Measurements from ENCODE around the gene BCO2. TPM values are rescaled to one million over a fixed set of nuclear protein-coding genes. Genes with fewer than 3 reads are reported as not detected.

The BCO2 gene
- total RNA-seq, 4 donors from 2014 or later = 2.9 to 5.8 (median 4.2) TPM

DNA sequence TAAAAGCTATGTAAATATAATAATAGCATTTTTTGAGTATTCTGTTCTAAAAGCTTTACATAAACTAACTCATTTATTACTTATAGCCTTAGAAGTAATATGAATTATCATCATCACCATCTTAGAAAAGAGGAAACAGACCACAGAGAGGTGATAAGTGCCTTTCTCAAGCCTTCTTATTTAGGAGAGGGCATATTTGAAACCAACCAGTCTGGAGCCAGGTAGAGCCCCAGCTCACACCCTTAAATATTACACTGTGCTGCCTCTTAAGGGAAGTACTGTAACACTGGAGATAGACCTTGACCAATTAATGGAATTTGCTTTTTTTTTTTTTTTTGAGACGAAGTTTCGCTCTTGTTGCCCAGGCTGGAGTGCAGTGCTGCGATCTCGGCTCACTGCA, 2.3 kb downstream of the BCO2 start:
- DNase-seq = no peak
- TF ChIP-seq, protein P1, sequence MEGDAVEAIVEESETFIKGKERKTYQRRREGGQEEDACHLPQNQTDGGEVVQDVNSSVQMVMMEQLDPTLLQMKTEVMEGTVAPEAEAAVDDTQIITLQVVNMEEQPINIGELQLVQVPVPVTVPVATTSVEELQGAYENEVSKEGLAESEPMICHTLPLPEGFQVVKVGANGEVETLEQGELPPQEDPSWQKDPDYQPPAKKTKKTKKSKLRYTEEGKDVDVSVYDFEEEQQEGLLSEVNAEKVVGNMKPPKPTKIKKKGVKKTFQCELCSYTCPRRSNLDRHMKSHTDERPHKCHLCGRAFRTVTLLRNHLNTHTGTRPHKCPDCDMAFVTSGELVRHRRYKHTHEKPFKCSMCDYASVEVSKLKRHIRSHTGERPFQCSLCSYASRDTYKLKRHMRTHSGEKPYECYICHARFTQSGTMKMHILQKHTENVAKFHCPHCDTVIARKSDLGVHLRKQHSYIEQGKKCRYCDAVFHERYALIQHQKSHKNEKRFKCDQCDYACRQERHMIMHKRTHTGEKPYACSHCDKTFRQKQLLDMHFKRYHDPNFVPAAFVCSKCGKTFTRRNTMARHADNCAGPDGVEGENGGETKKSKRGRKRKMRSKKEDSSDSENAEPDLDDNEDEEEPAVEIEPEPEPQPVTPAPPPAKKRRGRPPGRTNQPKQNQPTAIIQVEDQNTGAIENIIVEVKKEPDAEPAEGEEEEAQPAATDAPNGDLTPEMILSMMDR (IDR thresholded peaks at IDR 0.05 in 4 of 5, conservative IDR thresholded peaks at IDR 0.05 in 1 of 5) = no peak
- no peak for TF ChIP-seq POLR2A (IDR thresholded peaks at IDR 0.05)
- Histone ChIP-seq H3K9me3 (no peaks in the 10 kb centered on the region), H3K36me3 (no peaks in the 10 kb centered on the region), H3K4me1 (peaks cover 29 to 32% of the 10 kb centered on the region in 2 donors), H3K27ac (peak overlapping the region in 3 of 4 donors; percentile 9 to 75 (median 72)), H3K27me3 (no peaks in the 10 kb centered on the region), H3K4me3 (no peak overlapping the region)
- intact Hi-C loops (cut with DNase I; ENCODE audit: low total_unique reads) = no loop called here
- ATAC-seq = no peak
- in situ Hi-C loops (cut with MboI; ENCODE audit: low sequenced_read_pairs in 4 of 4) = loop anchor here in 3 of 4 donors (5.0 kb wide), 1 partner anchor 60 kb away; no protein-coding TSS in a partner anchor

DNA sequence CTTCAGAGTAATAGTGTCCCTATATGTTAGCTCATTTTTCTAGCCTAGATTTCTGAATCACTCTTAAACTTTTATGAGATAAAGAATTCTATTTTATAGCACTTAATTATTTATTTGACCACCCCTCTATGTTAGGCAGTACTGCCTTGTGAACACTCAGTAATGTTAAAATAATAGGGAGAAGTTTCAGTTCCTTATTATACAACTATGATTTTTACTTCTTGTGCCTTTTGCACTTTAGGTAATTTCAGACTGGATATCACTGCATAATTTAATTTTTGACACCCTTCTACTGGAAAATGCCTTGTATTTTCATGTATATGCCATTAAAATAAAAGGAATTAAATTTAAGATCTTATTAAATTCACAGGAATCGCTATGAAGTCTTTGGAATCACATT, 3.1 kb downstream of the BCO2 start:
- intact Hi-C loops (cut with DNase I; ENCODE audit: low total_unique reads) (no loop called here), in situ Hi-C loops (cut with MboI; ENCODE audit: low sequenced_read_pairs in 4 of 4) (loop anchor here in 3 of 4 donors (5.0 kb wide), 1 partner anchor 61 kb away; no protein-coding TSS in a partner anchor)
- Histone ChIP-seq H3K36me3 (no peaks in the 10 kb centered on the region), H3K4me3 (no peak overlapping the region), H3K4me1 (peaks cover 21 to 24% of the 10 kb centered on the region in 2 donors), H3K9me3 (no peaks in the 10 kb centered on the region), H3K27me3 (no peaks in the 10 kb centered on the region), H3K27ac (no peak overlapping the region)
- TF ChIP-seq, protein P1 (IDR thresholded peaks at IDR 0.05 in 4 of 5, conservative IDR thresholded peaks at IDR 0.05 in 1 of 5) = no peak
- TF ChIP-seq POLR2A (IDR thresholded peaks at IDR 0.05) = no peak
- no peak for DNase-seq
- ATAC-seq = no peak

DNA sequence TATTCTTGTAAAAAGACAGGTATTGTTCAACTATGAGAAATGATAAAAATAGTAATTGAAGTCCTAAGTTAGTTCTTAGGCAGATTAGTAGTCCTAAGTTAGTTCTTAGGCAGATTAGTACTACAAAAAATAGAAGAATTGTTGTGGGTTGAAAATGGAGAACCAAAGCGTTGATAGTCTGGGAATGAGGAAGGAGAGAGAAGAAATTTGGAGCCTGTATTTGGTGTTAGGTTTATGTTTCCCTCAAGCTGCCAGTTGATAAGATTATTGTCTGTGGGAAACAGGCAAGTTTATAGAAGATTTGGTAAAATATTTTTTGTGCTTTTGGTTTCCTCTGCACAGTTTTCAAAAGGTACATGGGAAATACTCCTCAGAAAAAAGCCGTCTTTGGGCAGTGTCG, 3.6 kb downstream of the BCO2 start:
- Histone ChIP-seq H3K4me1 (peaks cover 21 to 22% of the 10 kb centered on the region in 2 donors), H3K36me3 (no peaks in the 10 kb centered on the region), H3K27me3 (no peaks in the 10 kb centered on the region), H3K27ac (peak overlapping the region in 1 of 4 donors; percentile 6), H3K4me3 (no peak overlapping the region), H3K9me3 (no peaks in the 10 kb centered on the region)
- no peak for DNase-seq
- intact Hi-C loops (cut with DNase I; ENCODE audit: low total_unique reads) (no loop called here), in situ Hi-C loops (cut with MboI; ENCODE audit: low sequenced_read_pairs in 4 of 4) (loop anchor here in 3 of 4 donors (5.0 kb wide), 1 partner anchor 62 kb away; no protein-coding TSS in a partner anchor)
- ATAC-seq = no peak
- TF ChIP-seq POLR2A (IDR thresholded peaks at IDR 0.05) = no peak
- TF ChIP-seq, protein P1 (IDR thresholded peaks at IDR 0.05 in 4 of 5, conservative IDR thresholded peaks at IDR 0.05 in 1 of 5) = no peak

DNA sequence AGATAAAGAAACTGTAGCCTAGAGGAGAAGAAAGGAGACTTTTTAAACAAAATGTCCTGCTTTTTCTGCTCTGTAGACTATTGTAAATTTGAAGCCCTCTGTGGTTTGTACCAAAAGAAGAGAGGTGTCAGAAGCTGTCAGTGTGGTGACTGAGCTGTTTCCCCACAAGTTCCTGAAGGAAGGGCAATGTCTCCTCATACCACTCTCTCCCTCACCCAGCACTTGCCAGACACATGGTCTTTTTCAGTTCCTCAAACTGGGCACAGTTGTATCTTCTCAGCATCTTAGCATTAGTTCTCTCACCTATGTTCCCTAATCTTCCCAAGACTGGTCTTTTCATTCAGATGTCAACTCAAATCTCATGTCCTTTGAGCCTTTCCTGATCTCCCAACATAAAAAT, 4.3 kb downstream of the BCO2 start:
- H3K9me3 ChIP-seq = no peaks in the 10 kb centered on the region
- DNase-seq (no peak), ATAC-seq (no peak)
- H3K4me3 ChIP-seq = no peak overlapping the region
- peaks cover 21 to 22% of the 10 kb centered on the region in 2 donors for H3K4me1 ChIP-seq
- H3K36me3 ChIP-seq = no peaks in the 10 kb centered on the region
- H3K27me3 ChIP-seq = no peaks in the 10 kb centered on the region
- TF ChIP-seq, protein P1 (IDR thresholded peaks at IDR 0.05 in 4 of 5, conservative IDR thresholded peaks at IDR 0.05 in 1 of 5) = no peak
- TF ChIP-seq POLR2A (IDR thresholded peaks at IDR 0.05) = no peak
- H3K27ac ChIP-seq = peak overlapping the region in 1 of 4 donors; percentile 6
- in situ Hi-C loops (cut with MboI; ENCODE audit: low sequenced_read_pairs in 4 of 4) (loop anchor here in 3 of 4 donors (5.0 kb wide), 1 partner anchor 62 kb away; no protein-coding TSS in a partner anchor), intact Hi-C loops (cut with DNase I; ENCODE audit: low total_unique reads) (no loop called here)

DNA sequence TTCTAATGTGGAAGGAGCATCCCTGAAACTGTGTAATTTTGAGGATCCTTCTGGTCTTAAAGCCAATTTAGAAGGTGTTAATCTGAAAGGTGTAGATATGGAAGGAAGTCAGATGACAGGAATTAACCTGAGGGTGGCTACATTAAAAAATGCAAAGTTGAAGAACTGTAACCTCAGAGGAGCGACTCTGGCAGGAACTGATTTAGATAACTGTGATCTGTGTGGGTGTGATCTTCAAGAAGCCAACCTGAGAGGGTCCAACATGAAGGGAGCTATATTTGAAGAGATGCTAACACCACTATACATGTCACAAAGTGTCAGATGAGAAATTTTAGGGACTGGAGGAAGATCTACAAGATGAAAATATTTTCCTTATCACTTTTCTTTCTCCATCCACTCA, 7.6 kb downstream of the BCO2 start:
- ATAC-seq = no peak
- no peak for DNase-seq
- no peak for TF ChIP-seq POLR2A (IDR thresholded peaks at IDR 0.05)
- TF ChIP-seq, protein P1 (IDR thresholded peaks at IDR 0.05 in 4 of 5, conservative IDR thresholded peaks at IDR 0.05 in 1 of 5) = no peak
- intact Hi-C loops (cut with DNase I; ENCODE audit: low total_unique reads) (no loop called here), in situ Hi-C loops (cut with MboI; ENCODE audit: low sequenced_read_pairs in 4 of 4) (loop anchor here in 1 of 4 donors (10.0 kb wide), 1 partner anchor 68 kb away; no protein-coding TSS in a partner anchor)
- Histone ChIP-seq H3K4me1 (peaks cover 21 to 22% of the 10 kb centered on the region in 2 donors), H3K27ac (no peak overlapping the region), H3K36me3 (no peaks in the 10 kb centered on the region), H3K4me3 (no peak overlapping the region), H3K27me3 (no peaks in the 10 kb centered on the region), H3K9me3 (no peaks in the 10 kb centered on the region)
